ENCODE results near the gene INTS15.

The INTS15 gene

DNA sequence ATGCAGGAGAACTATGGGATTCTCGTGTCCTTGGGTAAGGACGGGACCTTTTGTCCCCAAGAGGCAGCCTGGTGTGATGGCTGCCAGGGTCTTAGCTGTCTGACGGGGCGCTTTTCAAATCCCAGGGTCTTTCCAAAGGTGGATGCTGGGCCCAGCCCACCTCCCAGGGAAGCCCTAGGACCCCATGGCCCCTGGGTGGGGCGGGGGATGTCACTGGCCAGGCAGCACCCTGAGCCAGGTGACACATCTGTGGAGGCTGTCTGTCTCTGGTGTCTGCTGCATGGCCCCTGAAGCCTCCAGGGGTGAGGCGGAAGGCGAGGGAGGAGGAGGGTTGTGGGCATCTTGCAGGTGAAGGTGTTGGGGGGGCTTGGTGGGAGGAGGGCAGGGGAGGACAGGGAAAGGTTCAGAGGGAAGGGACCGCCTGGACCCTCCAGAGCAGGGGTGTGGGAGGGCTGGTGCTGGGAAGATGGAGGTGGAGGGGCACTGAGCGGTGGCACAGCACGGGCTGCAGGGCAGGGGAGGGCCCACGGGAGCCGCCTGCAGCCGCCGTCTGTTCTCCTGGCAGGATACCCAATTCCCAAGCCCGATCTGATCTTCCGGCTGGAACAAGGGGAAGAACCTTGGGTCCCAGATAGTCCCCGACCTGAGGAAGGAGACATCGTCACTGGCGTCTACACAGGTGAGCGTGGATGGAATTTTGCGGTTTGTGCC is 54.2 kb downstream of the INTS15 start:
- no peak for DNase-seq

DNA sequence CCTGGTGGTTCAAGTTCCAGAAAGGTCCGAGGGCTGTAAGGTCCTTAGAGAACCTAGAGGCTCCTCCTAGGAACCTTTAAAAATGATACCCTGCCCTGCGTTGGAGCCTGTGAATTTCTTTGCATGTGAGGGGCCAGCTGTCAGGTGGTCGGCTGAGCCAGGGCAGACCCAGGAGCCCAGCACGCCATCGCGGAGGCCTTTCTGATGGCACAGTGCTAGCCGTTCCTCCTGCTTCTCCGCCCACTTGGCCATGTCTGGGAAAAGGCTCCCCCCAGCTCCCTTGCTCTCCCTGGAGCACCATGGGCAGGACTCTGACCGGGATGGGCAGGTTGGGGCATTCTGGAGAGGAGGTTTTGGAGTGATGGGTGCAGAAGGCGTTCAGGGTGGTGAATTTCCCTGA is 54.9 kb downstream of the INTS15 start:
- DNase-seq: no peak

DNA sequence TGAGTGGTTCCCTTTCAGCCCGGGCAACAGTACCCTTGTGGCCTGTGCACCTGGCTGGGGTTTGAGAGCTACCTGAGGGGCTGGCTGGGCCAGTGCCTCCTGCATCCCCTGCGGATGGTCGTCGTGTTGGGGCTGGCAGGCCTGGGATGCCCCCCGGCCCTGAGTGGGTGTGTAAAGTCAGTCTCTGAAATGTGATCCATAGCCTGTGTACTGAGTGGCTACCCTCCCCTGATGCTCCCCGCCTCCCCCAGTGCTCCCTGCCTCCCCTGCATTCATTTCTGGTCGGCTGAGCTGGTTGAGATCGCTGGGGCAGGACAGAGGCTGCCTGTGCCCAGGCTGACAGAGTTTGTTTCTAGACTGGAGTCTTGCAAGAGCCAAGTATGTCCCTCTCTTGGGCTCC is 56.6 kb downstream of the INTS15 start:
- DNase-seq: no peak

DNA sequence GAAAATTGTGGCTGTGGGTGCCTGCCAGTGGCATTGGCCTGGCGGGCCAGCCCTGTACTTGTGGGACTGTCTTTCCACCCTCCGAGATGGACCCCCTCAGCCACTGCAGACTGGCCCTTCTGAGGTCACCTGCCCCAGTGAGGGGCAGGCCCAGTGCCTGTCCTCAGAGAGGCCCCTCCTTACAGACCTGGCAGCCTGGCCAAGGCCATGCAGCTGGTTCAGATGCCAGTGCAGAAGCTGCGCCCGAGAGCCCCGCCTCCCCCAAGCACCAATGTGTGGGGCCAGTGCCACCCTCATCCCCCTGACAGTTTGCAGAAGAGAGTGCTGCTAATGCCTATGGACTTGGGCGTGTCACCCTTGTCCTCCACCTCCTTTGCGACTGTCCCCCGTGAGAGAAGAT is 57.3 kb downstream of the INTS15 start:
- no peak for DNase-seq

DNA sequence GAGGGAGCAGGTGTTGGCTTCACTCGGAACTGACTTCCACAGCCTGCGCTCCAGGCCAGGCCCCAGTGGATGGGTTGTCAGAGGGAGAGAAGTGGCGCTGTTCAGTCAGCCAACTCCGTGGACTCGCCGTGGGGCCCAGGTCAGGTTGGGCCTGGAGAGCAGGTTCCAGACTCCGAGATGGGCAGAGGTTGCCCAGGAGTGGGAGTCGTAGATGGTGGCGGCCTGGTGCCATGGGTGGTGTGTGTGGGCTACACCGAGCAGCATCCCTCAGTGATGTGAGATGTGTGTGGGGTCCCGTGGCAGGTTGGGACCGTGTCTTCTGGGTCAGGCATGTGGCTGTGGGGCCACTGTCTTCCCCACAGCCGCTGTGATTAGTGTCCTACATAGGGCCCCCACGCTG is 57.7 kb downstream of the INTS15 start:
- DNase-seq: no peak

DNA sequence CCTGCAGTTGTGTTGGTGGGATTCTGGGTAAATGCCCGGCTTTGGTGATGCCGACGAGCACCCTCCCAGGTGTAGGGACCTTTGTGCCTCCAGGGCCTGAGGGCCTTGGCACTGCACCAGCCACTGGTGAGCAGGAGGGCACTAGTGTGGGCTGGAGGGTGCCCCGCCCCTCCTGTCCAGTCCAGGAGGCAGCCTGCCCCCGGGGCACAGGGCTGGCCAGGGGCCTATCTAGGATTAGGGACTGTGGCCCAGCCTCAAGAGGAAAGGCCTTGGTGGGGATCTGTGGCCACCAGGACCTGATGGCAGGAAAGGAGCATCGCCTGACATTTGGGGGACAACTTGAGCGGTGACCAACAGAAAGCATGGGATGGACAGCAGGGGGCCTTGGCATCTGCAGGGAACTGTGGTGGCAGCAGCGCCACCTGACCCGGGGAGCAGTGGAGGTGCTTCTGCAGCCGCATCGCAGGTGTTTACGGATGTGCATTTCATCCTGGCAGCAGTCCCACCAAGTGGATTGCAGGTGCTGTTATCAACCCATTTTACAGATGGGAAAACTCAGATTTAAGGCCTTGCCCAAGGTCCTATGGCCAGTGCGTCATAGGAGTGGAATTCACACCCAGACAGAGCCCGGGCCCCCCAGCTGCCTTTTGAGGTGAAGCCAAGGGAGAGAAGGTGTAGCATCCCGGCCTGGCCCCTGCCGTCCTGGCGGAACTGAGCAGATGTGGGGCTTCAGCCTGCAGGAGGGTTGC is 58.4 kb downstream of the INTS15 start:
- DNase-seq: no peak

DNA sequence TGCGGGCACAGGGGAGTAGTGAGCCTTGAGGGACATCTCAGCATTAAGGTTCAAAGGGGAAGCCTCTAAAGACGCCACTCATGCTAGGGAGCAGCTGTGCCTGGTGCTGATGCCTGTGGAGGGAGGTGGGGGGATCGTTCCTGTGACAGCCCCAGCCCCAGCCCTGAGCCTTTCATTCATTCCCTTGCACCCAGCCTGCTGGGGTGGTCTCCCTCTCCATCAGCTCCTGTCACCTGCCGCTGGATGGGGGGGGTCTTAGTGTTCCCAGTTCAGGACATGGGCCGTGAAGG is 58.9 kb downstream of the INTS15 start:
- no peak for DNase-seq

DNA sequence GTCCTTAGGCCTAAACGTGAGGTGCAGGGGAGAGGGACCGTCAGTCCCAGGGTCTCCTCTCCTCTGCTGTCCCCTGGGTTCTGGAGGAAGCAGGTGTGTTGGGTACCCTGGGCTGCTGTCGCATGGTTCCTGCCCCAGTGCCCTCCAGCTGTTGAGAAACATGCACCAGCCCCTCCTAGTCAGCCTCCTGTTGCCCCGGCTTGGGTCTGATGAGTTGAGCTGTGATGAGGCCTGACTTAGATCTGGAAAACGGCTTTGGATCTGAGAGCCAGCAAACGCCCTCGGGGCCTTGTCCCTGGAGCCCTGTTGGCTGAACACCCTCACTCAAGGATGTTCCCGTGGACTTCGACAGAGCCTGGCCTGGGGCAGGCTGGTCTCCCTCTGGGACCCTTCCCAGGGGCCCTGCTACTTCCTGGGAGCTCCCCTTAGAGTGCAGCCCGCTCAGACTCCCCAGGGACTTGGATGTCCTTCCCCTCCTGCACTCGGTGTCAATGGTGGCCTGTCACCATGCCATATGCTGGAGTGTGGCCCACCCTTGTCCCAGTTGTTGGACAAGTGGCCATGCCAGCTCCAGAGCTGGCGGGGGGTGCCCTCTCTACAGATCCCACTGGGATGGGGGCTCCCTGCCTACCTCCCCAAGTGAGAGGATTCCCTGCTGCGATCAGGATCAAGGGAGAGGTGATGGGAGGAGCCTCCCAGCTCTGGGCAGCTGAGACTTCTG is 59.6 kb downstream of the INTS15 start:
- DNase-seq: no peak

DNA sequence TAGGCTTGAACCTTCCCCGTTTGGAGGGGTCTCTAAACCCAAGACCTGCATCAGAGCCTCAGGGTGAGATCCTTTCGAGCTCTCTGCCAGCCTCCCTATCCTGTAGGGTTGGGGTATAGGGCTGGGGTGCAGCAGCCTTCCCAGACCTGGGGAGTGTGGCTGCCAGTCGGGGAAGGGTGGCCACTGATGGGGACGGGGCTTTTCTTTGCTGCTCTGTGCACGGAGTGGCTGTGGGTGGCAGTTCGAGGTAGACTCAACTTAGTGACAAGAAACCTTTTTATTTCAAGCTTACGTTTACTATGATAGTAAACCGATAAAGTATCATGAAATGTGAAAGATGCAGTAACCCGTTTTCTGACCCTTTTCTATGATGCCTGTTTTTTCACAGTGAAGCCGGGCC is 60.3 kb downstream of the INTS15 start:
- no peak for DNase-seq

DNA sequence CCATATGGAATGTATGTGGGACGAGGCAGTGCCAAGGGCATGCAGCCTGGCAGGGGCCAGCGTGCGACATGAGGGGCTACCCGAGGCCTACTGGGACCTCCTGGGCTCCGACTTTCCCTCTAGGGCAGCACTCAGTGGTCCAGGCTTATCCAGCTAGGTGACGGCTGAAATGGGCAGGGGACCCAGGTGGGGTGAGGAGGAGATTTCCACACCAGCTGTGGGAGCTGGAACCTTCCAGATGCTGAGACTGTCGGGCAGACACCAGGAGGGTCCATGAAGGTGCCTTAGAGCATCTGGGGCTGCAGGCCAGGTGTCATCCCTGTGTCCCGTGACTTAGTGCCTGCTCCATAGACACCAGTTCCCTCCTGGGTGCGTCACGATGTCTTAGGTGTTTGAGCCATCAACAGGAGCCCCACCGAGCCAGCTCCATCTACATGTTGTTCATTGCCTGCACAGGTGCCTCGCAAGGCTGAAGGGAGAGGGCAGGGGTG is 60.7 kb downstream of the INTS15 start:
- no peak for DNase-seq

DNA sequence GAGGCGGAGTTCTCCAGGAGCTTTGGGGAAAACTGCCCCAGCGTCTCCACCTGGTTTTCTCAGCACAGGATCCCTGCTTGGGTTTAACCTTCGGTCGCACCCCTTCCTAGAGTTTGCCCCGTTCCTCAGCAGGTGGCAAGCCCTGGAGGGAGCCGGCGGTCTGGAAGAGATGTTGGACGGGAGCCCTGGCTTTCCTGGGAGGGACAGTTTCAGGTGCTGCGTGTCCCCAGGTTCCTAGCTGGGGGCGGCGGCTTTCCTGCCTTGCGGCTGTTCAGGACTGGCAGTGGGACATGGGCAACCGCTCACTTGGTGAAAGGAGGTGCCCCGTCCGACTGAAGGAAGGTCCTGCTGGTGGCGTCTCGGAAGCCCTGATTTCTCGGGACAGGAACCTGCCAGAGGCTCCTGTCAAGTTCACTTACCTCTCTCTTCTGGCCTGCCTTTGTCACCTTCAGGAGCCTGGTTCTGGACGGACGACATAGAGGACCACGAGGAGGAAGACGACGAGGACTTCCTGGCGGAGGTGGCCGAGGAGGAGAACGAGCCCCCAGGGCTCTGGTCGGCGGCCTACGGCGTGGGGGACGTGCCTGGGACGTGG is 62.1 kb downstream of the INTS15 start:
- DNase-seq: no peak

DNA sequence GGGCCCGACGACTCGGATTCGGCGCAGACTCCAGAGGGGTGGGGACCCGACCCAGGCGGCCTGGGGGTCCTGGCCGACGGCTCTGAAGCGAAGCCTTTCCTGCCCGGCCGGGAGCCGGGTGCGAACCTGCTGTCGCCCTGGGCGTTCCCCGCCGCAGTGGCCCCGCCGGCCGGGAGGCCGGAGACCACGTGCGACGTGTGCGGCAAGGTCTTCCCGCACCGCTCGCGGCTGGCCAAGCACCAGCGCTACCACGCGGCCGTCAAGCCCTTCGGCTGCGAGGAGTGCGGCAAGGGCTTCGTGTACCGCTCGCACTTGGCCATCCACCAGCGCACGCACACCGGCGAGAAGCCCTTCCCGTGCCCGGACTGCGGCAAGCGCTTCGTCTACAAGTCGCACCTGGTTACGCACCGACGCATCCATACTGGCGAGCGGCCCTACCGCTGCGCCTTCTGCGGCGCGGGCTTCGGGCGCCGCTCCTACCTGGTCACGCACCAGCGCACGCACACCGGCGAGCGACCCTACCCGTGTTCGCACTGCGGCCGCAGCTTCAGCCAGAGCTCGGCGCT is 62.7 kb downstream of the INTS15 start:
- DNase-seq: no peak

DNA sequence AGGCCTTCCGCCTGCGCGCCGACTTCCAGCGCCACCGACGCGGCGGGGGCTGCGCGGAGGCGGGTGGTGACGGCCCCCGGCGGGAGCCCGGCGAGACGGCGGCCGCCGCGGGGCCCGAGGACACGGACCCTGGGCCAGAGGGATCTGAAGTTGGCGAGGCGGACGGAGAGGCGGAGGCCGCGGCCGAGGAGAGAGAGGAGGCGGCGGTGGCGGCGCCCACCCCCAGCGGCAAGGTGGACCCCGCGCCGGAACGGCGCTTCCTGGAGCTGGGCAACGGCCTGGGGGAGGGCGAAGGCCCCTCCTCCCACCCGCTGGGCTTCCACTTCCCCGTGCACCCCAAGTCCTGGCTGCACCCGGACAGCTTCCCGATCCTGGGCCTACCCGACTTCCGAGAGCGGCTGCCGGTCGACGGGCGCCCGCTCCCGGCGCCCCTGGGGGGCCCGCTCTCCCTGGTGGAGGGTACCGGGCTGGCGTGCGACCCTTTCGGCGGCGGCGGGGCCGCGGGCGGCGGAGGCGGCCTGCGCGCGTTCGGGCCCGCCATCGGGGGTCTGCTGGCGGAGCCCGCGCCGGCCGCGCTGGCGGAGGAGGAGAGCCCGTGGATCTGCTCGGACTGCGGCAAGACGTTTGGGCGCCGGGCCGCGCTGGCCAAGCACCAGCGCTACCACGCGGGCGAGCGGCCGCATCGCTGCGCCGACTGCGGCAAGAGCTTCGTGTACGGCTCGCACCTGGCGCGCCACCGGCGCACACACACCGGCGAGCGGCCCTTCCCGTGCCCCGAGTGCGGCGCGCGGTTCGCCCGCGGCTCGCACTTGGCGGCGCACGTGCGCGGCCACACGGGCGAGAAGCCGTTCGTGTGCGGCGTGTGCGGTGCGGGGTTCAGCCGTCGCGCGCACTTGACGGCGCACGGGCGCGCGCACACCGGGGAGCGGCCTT is 63.5 kb downstream of the INTS15 start:
- no peak for DNase-seq

DNA sequence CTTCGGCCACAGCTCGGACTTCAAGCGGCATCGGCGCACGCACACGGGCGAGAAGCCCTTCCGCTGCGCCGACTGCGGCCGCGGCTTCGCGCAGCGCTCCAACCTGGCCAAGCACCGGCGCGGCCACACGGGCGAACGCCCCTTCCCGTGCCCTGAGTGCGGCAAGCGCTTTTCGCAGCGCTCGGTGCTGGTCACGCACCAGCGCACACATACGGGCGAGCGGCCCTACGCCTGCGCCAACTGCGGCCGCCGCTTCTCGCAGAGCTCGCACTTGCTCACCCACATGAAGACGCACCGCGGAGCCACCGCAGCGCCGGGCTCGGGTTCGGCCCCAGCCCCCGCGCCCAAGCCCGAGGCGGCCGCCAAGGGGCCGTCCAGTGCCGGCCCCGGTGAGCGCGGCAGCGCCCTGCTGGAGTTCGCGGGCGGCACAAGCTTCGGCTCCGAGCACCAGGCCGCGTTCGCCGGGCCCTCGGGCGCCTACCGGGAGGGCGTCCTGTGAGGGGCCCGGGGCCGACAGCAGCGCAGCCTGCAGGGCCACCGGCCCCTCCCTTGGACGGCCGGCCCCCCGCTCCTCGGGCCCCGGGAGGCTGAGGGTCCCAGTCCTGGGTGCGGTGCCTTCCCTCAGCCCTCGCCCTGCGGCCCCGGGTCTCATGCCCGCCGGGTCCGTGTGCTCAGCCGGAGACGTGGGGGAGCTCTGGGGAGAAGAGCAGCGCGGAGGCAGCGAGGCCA is 64.5 kb downstream of the INTS15 start:
- DNase-seq: no peak

DNA sequence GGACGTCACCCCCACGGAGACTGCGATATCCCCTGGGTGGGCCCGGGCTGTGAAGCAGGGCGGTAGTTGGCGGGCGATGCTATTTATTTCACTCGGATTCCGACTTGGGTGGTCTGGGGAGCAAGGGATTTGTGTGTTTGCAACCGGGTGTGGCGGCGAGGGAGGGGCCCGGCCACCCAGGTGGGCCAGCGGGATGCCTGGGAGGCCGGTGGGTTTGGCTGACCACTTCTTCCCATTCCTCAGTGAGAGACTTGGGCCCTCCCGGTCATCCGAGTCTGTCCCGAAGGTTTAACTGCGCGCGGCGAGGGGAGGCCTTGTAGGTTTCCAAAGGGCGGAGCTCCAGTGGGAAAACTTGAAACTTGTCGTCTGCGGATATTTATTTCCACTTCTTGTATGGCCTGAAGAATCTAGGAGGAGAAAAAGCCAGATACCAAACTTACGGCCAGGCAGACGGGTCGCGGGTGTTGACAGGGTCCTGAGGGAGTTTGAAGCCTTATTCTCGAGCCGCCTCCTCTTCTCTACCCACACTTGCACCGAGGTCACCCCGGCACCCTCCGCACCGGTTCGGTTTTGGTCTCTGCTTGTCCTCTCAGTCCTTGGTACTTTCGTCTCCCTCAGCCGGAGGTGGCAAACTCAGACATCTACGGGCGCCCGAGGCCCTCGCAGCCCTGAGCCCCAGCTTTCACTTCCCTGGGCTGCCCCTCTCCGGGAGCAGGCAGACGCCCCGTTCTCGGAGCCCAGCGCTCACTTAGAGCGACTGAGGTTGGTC is 65.2 kb downstream of the INTS15 start:
- DNase-seq: no peak

DNA sequence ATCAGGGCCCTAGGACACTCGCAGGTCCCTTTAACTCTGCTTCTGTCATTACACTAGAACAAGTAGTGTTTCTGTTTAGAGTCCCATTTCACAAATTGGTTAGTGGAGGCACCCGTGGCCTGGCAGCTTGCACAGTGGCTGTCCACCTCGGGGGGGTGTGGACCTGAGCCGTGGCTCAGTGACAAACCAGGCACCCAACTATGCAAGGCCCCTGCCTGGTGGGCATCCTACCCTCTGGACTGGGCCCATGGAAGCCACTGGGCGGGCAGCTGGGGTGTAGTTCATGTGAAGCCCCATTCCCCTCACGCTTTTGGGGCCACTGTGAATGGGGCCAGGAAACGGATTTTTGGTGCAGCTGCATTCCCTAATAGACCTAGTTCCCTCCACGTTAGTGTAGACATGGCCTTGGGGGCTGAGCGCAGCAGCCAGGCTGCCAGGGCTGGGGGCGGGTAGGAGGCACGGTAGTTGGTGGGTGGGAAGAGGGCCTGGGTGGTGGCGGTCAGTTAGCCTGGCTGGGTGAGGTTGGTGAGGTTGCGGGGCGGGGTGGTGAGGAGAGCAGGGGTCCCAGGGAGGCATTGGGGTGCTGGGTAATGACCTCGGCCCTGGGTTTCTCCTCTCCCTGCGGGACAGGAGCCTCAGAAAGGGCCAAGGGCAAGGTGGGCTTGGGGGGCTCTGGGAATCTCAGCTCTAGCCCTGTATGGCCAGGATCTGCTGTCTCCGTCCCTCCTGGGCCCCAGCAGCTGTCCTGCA is 66.0 kb downstream of the INTS15 start:
- no peak for DNase-seq

DNA sequence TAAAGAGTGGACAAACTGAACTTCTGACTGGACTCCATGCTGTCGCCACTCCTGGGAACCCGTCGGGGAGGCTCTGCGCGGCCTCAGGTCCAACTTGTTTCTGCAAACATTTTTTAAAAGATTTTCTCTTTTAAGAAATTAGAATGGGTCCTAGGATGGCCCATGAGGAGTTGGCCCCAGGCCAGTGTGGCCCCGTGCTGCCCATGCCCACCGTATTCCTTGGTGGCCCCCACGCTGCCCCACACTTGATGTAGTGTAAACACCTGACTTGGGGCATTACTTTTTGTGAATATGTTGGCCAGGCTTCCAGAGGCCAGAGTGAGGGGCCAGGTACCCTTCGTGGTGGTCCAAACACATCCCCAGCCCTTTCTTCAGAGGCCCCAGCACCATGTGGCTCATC is 66.6 kb downstream of the INTS15 start:
- no peak for DNase-seq

All from hematopoietic multipotent progenitor cell treated with erythropoietin and hydrocortisone succinate and interleukin-3 and kit ligand, for 8 days (in vitro differentiated cells).